GM21529 (cell line): ENCODE results near the gene SYT1.
"Not testable (repeated sequence)": the region's sequence is repeated elsewhere in the genome, so short reads cannot be mapped to it uniquely, and the experiment has no call there.

Source experiments
- ATAC-seq: cut with Tn5 transposase; IDR thresholded peaks from one replicate; pipeline ENCODE4 v1.9.1; 2021; ENCODE audit not compliant: unreplicated experiment

Gene SYT1

DNA sequence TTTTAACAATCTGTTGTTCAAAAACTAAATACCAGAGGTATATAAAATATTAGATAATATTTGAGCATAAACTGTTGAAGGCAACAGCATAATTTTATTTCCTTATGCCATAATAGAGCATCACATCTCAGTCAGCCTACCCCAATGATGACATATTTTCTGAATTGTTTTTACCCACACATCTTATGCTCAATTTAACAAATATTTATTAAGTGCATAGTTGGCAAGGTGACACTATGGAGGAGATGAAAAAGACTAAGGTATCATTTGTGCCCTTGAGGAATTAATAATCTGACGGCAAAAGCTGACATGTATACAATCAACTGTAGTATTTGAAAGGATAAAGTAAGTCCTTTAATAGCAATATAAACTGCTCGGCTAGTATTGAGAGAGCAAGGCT is 102.4 kb downstream of the SYT1 start:
- ATAC-seq = no peak

DNA sequence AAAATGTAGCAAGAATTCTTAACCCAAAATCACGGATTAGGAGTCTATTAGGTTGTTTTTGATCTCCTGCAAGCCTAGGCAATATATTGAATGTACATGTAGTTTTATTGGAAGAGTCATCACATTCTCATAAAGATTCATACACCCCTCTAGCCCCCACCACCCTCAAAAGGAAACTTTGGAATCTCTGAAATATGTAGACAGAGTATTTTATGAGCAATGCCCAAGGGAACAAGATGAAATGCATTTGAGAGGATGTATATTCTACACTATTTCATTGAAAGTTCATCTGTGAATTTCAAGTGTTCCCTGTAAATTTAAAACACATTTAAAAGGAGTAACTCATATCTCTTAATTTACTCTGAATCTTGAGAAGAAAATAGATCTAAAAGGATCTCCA is 103.7 kb downstream of the SYT1 start:
- ATAC-seq = no peak

DNA sequence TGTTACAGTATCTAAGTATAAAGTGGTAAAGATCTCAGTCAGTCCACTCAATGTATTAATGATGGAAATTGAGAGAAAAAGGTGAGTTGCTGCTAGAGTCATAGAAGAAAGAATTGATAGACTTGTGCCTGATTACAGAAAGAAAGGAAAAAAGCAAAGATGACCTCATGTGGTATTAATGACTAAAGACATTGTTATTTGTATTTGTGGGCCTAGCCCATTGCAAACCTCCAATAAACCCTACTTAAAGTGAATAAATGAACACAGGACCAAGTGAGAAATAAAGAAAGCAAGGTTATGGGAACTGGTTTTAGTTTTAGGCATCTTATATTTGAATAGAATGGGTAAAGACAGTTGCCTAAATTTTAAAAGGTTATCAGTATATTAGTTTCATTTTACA is 105.5 kb downstream of the SYT1 start:
- no peak for ATAC-seq

DNA sequence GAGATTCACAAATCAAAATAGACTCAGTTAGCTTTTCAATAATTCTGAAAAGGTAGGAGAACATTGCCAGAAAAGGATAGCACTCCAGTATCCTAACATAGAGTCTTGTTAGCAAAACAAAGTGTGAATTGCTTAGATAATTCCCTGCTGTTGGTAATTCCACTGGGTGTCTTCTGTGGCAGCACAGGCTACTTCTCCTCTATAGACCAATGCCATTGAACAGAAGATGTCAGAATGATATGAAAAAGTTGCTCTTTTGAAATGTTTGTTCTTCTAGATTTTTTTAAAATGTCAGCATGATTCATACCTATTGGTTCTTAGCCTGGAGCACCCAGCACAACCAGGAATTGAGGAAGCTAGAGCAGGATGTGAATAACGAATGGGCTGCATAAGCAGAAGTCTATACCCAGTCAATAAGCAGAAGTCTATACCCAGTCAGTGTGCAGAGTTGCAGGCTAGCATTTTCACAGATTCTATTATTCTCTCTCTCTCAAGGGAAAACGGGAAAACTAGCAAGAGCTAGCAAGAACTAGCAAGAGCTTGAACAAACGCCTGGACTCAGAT is 112.8 kb downstream of the SYT1 start:
- ATAC-seq = no peak

DNA sequence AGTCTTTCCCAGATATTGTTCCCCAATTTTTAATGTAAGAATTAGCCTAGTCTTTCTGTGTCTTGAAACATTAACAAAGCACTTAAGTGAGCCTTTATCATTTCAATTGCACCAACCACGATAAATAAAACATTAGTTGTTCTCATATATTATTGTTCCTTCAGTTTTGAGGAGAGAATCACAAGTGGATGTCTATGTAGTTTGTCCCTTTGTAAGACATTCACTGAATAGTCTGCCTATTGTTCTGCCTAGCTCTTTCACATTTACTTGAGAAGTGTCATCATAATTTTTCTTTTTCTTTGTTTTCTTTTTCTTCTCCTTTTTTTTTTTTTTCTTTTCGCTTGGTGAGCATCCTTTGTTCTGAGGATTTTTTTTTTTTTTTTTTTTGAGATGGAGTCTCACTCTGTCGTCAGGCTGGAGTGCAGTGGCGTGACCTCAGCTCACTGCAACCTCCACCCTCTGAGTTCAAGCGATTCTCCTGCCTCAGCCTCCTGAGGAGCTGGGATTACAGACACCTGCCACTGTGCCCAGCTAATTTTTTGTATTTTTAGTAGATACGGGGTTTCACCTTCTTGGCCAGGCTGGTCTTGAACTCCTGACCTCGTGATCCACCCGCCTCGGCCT is 129.7 kb downstream of the SYT1 start:
- ATAC-seq = no peak

DNA sequence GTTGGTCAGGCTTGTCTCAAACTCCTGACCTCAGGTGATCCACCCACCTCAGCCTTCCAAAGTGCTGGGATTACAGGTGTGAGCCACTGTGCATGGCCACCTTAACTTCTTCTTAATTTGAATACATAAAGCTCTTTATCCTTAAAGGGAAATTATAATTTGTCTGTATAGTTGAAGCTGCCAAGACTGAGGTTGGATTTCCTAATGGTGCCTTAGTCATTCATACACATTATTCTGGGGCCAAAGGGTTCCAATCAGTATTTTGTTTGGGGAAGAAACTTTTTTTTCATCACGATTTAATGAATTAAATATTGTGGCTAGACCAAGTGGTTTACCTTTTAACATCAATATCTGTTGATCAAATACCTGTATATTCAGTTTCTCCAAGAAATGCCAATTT is 135.9 kb downstream of the SYT1 start:
- ATAC-seq = no peak

DNA sequence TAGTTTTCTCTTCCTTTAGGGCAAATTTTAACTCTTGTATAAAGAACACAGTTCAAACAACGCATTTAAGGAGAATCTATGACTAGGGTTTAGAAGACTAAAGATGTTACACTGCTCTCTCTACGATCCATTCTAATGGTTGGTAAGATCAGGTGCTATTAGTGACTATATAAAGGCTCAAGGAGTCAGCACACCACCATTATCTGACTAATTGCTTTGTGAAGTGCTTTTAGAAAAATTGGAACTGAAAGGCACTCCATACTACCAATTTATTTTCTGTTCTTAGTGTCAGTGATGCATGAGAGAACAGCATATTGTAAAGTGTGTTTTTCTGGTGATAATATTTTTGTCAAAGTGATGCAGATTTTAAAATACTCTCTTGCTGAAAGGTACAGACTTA is 136.8 kb downstream of the SYT1 start:
- ATAC-seq = no peak

DNA sequence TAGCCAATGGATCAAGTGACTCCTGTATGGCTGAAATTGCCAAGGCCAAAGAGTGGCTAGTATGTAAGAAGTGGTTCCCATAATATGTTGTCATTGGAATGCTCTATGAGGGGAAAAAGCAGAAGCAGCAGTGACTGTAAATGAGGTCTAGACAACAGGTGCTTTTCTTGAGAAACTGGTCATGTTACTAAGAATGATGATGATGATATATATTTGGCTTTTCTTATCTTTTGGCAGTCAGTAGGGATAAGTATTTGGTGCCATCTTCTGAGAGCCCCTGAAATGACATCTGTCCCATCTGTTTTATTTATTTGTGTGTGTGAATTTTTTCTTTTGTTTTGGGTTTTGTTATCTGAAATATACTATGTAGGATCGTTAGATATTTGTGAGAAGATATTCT is 141.7 kb downstream of the SYT1 start:
- ATAC-seq = no peak

DNA sequence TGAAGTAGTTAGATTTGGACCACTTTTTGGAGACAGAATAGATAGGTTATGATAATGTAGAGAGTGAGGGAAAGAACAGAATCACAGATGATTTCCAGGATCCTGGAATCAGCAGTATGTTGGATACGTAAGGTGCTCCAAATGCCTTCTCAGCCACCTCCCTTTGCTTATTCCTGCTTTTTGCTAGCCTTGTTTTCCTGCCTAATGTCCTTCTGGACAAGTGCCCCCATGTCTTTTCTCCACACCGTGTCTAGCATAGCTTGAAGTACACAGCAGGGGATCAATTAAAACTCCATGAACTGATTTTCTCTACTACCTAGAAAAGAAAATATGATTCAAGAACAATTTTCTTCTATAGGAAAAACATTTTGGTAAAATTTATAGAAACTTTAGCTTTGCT is 144.0 kb downstream of the SYT1 start:
- no peak for ATAC-seq

DNA sequence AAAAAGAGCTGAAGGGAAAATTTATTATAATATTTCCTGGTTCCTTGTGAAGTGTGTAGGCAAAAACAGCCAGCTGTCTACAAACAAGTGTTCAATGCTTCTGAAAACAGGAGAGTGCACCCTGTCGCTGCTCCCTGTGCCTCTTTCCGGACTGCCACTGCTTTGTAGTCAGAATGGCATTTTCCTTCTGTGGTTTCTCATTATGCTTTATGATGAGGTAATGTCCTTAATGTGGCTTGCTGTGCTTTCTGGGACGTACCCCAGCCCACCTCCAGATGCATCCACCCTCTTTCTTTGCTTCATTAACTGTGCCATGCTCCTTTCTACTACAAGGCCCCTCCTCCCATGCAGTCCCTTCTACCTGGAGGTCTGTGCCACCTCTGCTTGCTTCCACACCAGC is 148.1 kb downstream of the SYT1 start:
- ATAC-seq = no peak

DNA sequence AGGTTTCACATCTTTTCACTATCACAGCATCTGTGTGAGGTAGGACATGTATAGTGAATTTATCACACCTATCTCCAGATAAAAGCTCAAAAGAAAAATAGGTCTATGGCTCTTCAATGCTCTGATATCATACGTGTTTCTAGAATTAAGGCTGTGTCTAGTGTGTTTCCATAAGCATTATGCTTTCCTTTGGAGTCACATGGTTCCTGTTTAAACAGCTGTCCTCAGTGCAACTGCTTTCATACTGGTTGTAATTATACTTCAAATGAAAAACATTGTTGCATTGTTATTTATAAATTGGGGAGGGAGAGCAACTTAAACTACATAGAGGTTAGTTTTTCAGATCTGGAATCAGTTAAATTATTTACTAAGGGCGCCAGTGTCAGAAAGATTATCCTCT is 151.6 kb downstream of the SYT1 start:
- no peak for ATAC-seq

DNA sequence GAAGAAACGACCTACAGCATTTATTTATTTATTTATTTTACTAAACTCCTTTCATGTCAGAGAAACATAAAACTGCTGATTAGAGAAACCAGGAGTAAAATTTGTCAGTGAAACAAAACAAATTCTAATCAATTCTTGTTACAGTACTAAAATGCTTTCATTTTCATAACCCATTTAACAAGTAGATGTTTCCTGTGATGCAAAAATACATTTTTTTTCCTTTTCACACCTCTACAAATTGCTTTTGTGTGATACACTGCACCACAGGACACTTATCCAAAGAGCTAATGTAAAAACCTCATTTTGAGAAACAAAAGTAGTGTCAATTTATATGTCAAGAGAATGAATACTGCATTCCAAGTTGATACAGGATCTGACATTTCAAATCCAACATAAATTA is 155.1 kb downstream of the SYT1 start:
- ATAC-seq = peak; percentile 54

DNA sequence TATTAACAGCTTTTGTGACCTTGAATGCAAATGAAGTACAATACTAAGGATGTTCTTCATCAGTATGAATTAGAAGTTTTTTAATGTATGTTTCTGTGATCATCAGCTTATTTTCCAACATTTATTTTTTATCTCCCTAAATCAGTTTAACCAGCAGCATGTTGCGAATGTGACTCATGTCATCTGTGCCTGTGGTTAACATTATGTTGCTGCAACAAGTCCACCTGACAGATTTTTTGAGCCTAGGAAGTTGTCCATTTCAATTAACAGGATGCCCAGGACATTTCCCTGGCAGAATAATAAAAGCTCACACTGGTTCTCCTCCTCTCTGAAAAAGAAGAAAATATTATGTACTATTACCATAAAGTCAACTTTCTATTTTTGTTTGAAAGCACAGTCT is 155.5 kb downstream of the SYT1 start:
- no peak for ATAC-seq

DNA sequence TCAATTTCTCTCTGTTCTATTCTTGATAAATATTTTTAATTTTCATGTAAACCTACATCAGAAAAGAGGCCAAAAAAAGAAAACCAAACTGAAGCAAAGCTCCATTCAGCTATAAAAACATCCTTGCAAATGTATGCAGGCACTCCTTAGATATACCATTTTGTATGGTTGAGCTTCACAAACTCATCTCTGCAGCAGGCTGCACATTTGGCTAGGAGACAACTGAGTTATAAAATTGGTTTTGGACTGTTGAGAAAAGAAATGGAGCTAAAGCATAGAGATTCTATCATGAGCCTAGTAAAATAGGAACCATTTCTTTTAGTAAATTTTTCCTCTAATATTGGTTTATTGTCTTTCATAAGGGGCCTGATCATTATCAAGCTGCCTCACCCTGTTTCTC is 156.4 kb downstream of the SYT1 start:
- ATAC-seq = no peak

DNA sequence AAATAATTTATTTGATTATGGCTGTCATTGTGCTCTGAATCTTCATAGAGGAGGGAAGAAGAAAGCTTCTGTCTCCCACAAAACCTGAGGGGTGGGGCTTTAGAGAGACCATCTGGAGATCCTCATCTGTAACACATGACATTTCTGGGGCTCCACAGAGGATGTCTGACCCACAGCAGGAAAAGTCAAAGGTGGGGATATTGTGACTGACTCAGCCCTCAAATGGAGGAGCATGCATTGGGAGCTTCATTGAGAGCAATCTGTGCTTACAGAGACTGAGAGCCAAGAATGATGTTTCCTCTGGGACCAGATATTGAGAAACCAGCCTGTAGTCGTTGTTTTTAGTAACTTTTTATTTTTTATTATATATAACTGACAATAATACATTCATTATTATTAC is 158.7 kb downstream of the SYT1 start:
- ATAC-seq = no peak

DNA sequence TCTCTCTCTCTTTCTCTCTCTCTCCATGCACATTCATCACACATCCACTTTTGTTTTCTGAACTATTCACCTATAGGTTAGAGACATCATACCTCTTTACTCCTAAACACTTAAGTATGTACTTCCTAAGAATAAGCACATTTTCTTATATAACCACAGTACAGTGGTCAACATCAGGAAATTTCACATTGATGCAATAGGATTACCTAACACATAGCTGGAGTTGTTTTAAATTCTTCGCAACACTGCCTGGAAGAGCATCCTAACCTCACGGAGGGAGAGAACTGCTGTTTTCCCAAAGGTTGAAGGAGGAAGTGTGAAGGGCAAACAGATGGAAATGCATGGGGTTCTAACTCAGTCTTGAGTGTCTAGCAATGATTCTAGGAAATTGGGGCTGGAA is 159.2 kb downstream of the SYT1 start:
- ATAC-seq = no peak

DNA sequence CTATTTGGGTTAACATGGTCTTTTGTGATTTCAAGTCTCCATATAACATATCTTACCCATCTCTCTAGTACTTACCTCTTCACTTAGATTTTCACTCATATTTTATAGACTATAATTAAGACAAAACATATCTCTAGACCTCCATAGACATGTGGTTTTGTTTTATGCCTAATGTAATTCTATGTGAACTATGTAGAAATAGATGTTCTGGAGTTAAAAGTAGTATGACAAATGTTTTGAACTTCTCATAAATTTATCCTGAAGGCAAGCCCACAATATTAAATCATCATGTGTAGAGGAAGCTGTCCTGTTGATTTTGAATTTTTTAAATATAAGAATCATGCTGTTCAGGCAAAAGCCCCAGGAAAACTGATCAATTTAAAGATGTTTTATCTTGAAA is 169.2 kb downstream of the SYT1 start:
- ATAC-seq = no peak

DNA sequence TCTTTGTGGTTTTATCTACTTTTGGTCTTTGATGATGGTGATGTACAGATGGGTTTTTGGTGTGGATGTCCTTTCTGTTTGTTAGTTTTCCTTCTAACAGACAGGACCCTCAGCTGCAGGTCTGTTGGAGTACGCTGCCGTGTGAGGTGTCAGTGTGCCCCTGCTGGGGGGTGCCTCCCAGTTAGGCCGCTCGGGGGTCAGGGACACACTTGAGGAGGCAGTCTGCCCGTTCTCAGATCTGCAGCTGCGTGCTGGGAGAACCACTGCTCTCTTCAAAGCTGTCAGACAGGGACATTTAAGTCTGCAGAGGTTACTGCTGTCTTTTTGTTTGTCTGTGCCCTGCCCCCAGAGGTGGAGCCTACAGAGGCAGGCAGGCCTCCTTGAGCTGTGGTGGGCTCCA is 180.2 kb downstream of the SYT1 start:
- not testable (repeated sequence) for ATAC-seq

DNA sequence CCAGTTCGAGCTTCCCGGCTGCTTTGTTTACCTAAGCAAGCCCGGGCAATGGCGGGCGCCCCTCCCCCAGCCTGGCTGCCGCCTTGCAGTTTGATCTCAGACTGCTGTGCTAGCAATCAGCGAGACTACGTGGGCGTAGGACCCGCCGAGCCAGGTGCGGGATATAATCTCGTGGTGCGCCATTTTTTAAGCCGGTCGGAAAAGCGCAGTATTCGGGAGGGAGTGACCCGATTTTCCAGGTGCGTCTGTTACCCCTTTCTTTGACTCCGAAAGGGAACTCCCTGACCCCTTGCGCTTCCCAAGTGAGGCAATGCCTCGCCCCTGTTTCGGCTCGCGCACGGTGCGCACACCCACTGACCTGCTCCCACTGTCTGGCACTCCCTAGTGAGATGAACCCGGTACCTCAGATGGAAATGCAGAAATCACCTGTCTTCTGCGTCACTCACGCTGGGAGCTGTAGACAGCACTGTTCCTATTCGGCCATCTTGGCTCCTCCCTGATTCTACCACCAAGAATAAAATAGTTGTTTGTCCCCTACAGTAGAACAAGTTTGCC is 180.7 kb downstream of the SYT1 start:
- not testable (repeated sequence) for ATAC-seq

DNA sequence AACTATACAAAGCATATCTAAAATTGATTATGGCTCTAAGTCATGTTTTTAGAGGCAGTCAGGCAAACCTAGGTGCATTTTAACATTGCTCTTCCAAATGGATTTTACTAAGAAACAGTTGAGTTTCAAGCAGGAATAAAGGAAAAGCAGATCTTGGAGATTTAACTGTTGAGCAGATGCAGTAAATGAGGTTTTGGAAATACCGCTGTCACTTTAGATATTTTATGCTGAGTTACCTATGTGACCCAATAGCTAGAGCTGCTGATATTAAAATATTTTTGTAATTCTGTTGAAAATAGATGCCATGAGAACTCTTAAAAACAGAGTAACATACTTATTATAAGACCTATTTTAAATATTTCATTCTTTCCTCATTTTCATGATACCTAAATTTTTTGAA is 181.4 kb downstream of the SYT1 start:
- ATAC-seq = no peak

DNA sequence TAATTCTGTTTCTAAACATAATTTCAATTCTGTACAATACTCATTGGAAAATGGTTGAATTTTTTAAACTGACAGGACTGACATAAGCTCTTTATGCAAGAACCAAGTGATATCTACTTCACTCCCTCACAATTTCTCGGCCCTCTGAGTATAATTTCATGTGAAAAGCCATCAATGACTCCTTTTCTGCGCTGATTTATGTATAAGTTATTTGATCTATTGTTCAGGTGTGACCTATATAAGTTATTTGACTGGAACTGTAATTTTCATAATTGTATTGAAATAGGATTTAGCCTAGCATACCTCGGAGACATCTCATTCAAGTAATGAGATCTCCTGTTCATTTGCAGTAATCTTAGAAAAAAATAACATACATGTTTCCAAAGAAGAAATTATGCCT is 184.4 kb downstream of the SYT1 start:
- ATAC-seq = no peak

DNA sequence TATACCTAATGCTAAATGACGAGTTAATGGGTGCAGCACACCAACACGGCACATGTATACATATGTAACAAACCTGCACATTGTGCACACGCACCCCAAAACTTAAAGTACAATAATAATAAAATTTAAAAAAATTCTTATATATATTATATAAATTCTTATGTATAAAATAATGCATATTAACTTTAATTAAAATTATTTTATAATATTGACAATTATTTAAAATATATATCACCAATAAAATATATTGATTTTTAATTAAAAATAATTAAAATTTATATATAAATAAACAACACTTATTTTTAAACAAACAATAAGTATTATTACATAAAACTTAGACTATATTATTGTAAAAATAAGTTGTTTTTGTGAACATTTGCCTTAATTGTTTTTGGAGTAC is 188.8 kb downstream of the SYT1 start:
- no peak for ATAC-seq
